Endothelial cell of umbilical vein (primary cell): ENCODE results near the gene HOXA13. TPM values are rescaled to one million over a fixed set of nuclear protein-coding genes. Genes with fewer than 3 reads are reported as not detected.

Source experiments
- BruUV-seq: library from RNA; stranded (reverse); fragments of 400-500 nt; replicated peaks from 2 replicates; lab custom pipeline; 2021; lab: Mats Ljungman, UMichigan
- CTCF ChIA-PET: fragments of 300-600, 350-600 bp; sonication (Branson Sonifier 250); formaldehyde crosslinking; loops from one replicate; lab custom pipeline; 2021; ENCODE audit warnings: antibody characterized with exemption, inconsistent platforms; lab: Charles Lee
- POLR2A ChIA-PET: fragments of 300-600, 350-600 bp; sonication (Branson Sonifier 250); formaldehyde crosslinking; loops from one replicate; lab custom pipeline; 2021; ENCODE audit warnings: antibody characterized with exemption, inconsistent platforms; lab: Charles Lee
- DNase-seq: peaks from one replicate; pipeline ENCODE4 v3.0.0-alpha.2; 2011; ENCODE audit warnings: low read depth, low spot score
- FAIRE-seq: peaks from 2 replicates; lab custom pipeline; 2011; peaks lifted over from hg19 to GRCh38; lab: Jason Lieb, UNC
- H2AFZ ChIP-seq: 2 replicates; pipeline ENCODE4 v1.6.0; 2012; ENCODE audit warnings: low read depth, low read length, control low read depth, inconsistent platforms
- H3K27ac ChIP-seq: 2 replicates; pipeline ENCODE4 v1.5.1; 2011; ENCODE audit warnings: low read depth, mild to moderate bottlenecking, control low read depth, low read length, moderate library complexity; ENCODE audit not compliant: insufficient read depth
- H3K27me3 ChIP-seq, 2 experiments: 2 replicates each; pipeline versions ENCODE4 v1.6.0 to v1.6.1; 2011; ENCODE audit warnings: low read length in 2 of 2, mixed read lengths in 1 of 2; ENCODE audit not compliant: control insufficient read depth in 2 of 2, insufficient read depth in 2 of 2
- H3K36me3 ChIP-seq, 2 experiments: 2 replicates in 1 of 2; 3 replicates in 1 of 2; pipeline ENCODE4 v1.5.1; 2011; ENCODE audit warnings: low read length in 2 of 2, mild to moderate bottlenecking in 1 of 2, moderate library complexity in 1 of 2; ENCODE audit not compliant: control insufficient read depth in 2 of 2, insufficient read depth in 2 of 2; ENCODE audit errors: extremely low read depth in 1 of 2
- H3K4me1 ChIP-seq: 3 replicates; pipeline ENCODE4 v1.5.1; 2011; ENCODE audit warnings: mild to moderate bottlenecking, low read length; ENCODE audit not compliant: control insufficient read depth, insufficient read depth; ENCODE audit errors: extremely low read depth
- H3K4me2 ChIP-seq: 2 replicates; pipeline ENCODE4 v1.6.1; 2011; ENCODE audit warnings: low read length, control low read depth, mixed read lengths; ENCODE audit not compliant: insufficient read depth
- H3K4me3 ChIP-seq, 3 experiments: fragments of 200-600 bp in 1 of 3; sonication (generic), shearing (Covaris generic) in 1 of 3; replicated peaks in 1 of 3; 2 replicates each; pipeline ENCODE4 v1.5.1; 2011 to 2016; ENCODE audit warnings: control low read depth in 3 of 3, low read length in 3 of 3, mild to moderate bottlenecking in 2 of 3, inconsistent platforms in 1 of 3, low read depth in 1 of 3, moderate library complexity in 1 of 3; ENCODE audit not compliant: insufficient read depth in 1 of 3
- H3K79me2 ChIP-seq: 2 replicates; pipeline ENCODE4 v1.6.0; 2012; ENCODE audit warnings: low read length, inconsistent platforms; ENCODE audit not compliant: control insufficient read depth, insufficient read depth
- H3K9ac ChIP-seq: replicated peaks from 2 replicates; pipeline ENCODE3; 2011; ENCODE audit warnings: low read length, control low read depth; ENCODE audit not compliant: insufficient read depth; ENCODE audit errors: extremely low read depth
- H3K9me1 ChIP-seq: replicated peaks from 3 replicates; pipeline ENCODE4 v1.6.0; 2011; ENCODE audit warnings: mild to moderate bottlenecking, low read length; ENCODE audit not compliant: control insufficient read depth, insufficient read depth; ENCODE audit errors: extremely low read depth
- H3K9me3 ChIP-seq: replicated peaks from 2 replicates; pipeline ENCODE4 v1.5.1; 2012; ENCODE audit warnings: low read length, inconsistent platforms; ENCODE audit not compliant: control insufficient read depth, insufficient read depth
- H4K20me1 ChIP-seq: replicated peaks from 2 replicates; pipeline ENCODE3; 2011; ENCODE audit warnings: mild to moderate bottlenecking, low read length; ENCODE audit not compliant: control insufficient read depth, insufficient read depth; ENCODE audit errors: extremely low read depth
- EZH2 ChIP-seq: IDR thresholded peaks from 2 replicates; pipeline ENCODE4 v1.6.1; 2012; ENCODE audit warnings: borderline replicate concordance, low read depth, mild to moderate bottlenecking, moderate library complexity, low read length, inconsistent platforms; ENCODE audit not compliant: severe bottlenecking
- JUN ChIP-seq: IDR thresholded peaks from 2 replicates; pipeline ENCODE4 v1.6.1; 2011; ENCODE audit warnings: borderline replicate concordance, low read depth; ENCODE audit not compliant: insufficient read length, insufficient read depth
- dilution Hi-C: fragments of 300-500 bp; cut with MboI; formaldehyde crosslinking; loops from one replicate; pipeline ENCODE4 v1.15.0; 2019; ENCODE audit warnings: low sequenced_read_pairs; ENCODE audit not compliant: extremely low pct_ligation_motif_present
- intact Hi-C: fragments of 100-400 bp; cut with micrococcal nuclease; formaldehyde crosslinking; loops from one replicate; pipeline ENCODE4 v1.10.0; 2022
- polyA plus RNA-seq, 4 experiments: library from polyadenylated mRNA; depleted of rRNA in 3 of 4; stranded (reverse) in 3 of 4; unstranded in 1 of 4; fragments of >200 nt; gene quantifications; 2 replicates each; pipeline versions ENCODE4 v1.2.1 to v1.2.3, GENCODE V29; 2011 to 2012; ENCODE audit warnings: missing spikeins in 1 of 4
- total RNA-seq: library from RNA; stranded (reverse); gene quantifications from 2 replicates; pipeline ENCODE4 v1.2.3, GENCODE V29; 2021

Gene HOXA13
- total and polyA plus RNA-seq, 2 donors (not counting 3 experiments of a cell fraction or from before 2014, with no cell fraction given): 0.22 TPM; not detected in 1

DNA sequence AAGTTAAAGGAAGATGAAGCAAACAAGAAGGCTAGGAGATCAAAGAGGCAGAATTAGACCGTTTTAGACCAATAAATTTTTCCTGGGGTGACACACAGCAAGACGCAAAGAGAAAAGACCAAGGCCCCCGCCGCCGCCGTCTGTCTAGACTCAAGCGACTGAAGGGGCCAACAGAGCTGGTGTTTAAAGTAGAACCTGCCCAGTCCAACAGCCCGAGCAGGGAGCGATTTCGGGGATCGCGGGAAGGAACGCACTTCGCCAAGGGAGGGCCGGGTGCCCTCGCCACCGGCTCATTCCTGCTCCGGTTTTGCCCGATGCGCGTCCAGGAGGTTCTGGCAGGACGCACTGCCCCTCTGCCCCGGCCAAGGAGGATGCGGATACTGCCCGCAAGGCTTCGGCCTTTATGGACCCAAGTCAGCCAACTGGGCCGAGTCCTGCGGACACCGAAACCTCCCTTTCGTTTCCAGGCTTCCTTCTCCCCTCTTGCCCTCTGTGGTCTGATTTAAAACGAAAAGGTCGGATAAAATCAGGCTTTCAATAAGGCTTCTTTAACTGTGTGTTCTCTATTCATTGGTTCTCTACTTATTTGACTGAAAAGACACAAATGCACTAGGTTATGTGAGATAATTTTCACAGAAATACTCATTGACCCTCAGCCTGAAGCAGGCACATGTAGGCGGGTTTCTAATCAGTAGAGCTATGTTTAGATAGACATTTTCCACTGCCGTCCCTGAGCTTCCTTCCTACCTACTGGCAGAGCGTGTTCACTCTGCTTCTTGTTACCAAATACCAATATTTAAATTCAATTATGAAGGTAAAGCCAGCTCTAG lies 41.2 kb downstream of the HOXA13 start:
- peaks cover 3 to 4% of the 10 kb centered on the region in 2 experiments for H3K36me3 ChIP-seq
- ChIA-PET POLR2A (interaction anchor here (0.7 to 1.7 kb wide), 5 partner anchors 9 to 15 kb away, joined by 3 to 5 read pairs (median 3); partner anchors contain the start of gene HOXA5), CTCF (interaction anchor here (0.7 to 4.1 kb wide), 22 partner anchors 7 to 1266 kb away, joined by 3 to 48 read pairs (median 4); partner anchors contain the start of genes HOXA5 and HOXA6)
- H3K9me1 ChIP-seq: no peaks in the 10 kb centered on the region
- BruUV-seq: no TSS peak
- H3K27ac ChIP-seq: peak overlapping the region; percentile 69
- no peaks in the 10 kb centered on the region for H3K27me3 ChIP-seq
- peaks cover 78% of the 10 kb centered on the region for H3K79me2 ChIP-seq
- TF ChIP-seq JUN (no peak), EZH2 (no peak)
- H3K9ac ChIP-seq: peak overlapping the region; percentile 78
- DNase-seq: peak; percentile 72
- H3K4me1 ChIP-seq: peaks cover 61% of the 10 kb centered on the region
- dilution Hi-C loops (loop anchor here (25.0 kb wide), 1 partner anchor 971 kb away; no protein-coding TSS in a partner anchor), intact Hi-C loops (loop anchor here (1.0 to 5.0 kb wide), 3 partner anchors 7 to 1001 kb away; partner anchors contain the start of genes CBX3 and HNRNPA2B1)
- peak overlapping the region; percentile 17 for H2AFZ ChIP-seq
- peak overlapping the region; percentile 74 for H3K4me2 ChIP-seq
- no peaks in the 10 kb centered on the region for H3K9me3 ChIP-seq
- peak; percentile 35 for FAIRE-seq
- H3K4me3 ChIP-seq: peak overlapping the region in 2 of 3 experiments; percentile 30 to 32
- no peaks in the 10 kb centered on the region for H4K20me1 ChIP-seq
